Hepatocyte (in vitro differentiated cells): ENCODE results near the gene CUL5. TPM values are rescaled to one million over a fixed set of nuclear protein-coding genes. Genes with fewer than 3 reads are reported as not detected.

Experiments used
- DNase-seq: peaks from one replicate; pipeline ENCODE4 v3.0.0-alpha.2; 2016; ENCODE audit warnings: low spot score
- H2AFZ ChIP-seq: fragments of 200-600 bp; sonication (generic); 2 replicates; pipeline ENCODE4 v1.6.0; 2016; ENCODE audit warnings: antibody characterized with exemption, mild to moderate bottlenecking
- H3K27ac ChIP-seq: fragments of 200-600 bp; sonication (generic); 2 replicates; pipeline ENCODE4 v1.5.1; 2016; ENCODE audit warnings: mild to moderate bottlenecking
- H3K27me3 ChIP-seq: fragments of 200-600 bp; sonication (generic); 2 replicates; pipeline ENCODE4 v1.6.1; 2016
- H3K36me3 ChIP-seq: fragments of 200-600 bp; sonication (generic); replicated peaks from 2 replicates; pipeline ENCODE4 v1.5.1; 2016; ENCODE audit warnings: low read depth; ENCODE audit not compliant: insufficient read depth
- H3K4me1 ChIP-seq: fragments of 200-600 bp; sonication (generic); 2 replicates; pipeline ENCODE4 v1.5.1; 2016; ENCODE audit warnings: mild to moderate bottlenecking, moderate library complexity; ENCODE audit not compliant: insufficient read depth
- H3K4me2 ChIP-seq: fragments of 200-600 bp; sonication (generic); 2 replicates; pipeline ENCODE4 v1.6.0; 2016
- H3K4me3 ChIP-seq: fragments of 200-600 bp; sonication (generic); 2 replicates; pipeline ENCODE4 v1.5.1; 2016; ENCODE audit warnings: mild to moderate bottlenecking
- H3K79me2 ChIP-seq: fragments of 200-600 bp; sonication (generic); 2 replicates; pipeline ENCODE4 v1.6.0; 2017; ENCODE audit warnings: mild to moderate bottlenecking
- H3K9me2 ChIP-seq: fragments of 200-600 bp; sonication (generic); replicated peaks from 2 replicates; pipeline ENCODE4 v1.6.0; 2017; ENCODE audit warnings: mild to moderate bottlenecking; ENCODE audit not compliant: insufficient read depth
- H3K9me3 ChIP-seq: fragments of 200-600 bp; sonication (generic); 2 replicates; pipeline ENCODE4 v1.5.1; 2016; ENCODE audit warnings: low read depth, mild to moderate bottlenecking
- H4K20me1 ChIP-seq: fragments of 200-600 bp; sonication (generic); 2 replicates; pipeline ENCODE4 v1.6.0; 2016; ENCODE audit warnings: mild to moderate bottlenecking; ENCODE audit not compliant: insufficient read depth, poor library complexity, severe bottlenecking
- EZH2 ChIP-seq: fragments of 200-600 bp; sonication (generic); IDR thresholded peaks from 2 replicates; pipeline ENCODE4 v1.6.1; 2016; ENCODE audit warnings: antibody characterized with exemption, mild to moderate bottlenecking, borderline replicate concordance
- EZH2phosphoT487 ChIP-seq: fragments of 200-600 bp; sonication (generic); IDR thresholded peaks from one replicate; pipeline ENCODE4 v1.6.1; 2018; ENCODE audit warnings: antibody characterized with exemption, mild to moderate bottlenecking, low read depth, moderate library complexity; ENCODE audit not compliant: unreplicated experiment, severe bottlenecking
- WGBS: methylation state at CpG from one replicate; pipeline ENCODE4 v1.1.6; 2016; ENCODE audit warnings: low lambda C conversion rate; ENCODE audit errors: missing lambda C conversion rate; 5-methylcytosine and 5-hydroxymethylcytosine counted together
- polyA plus RNA-seq: library from polyadenylated mRNA; unstranded; fragments of >200 nt; fragmentation: Nextera tagmentation; extraction: Ambion mirVana; gene quantifications from 2 replicates; pipeline ENCODE4 v1.2.1, GENCODE V29; 2016
- total RNA-seq: library from RNA; depleted of rRNA; stranded (reverse); fragments of >200 nt; gene quantifications from 2 replicates; pipeline ENCODE4 v1.2.3, GENCODE V29; 2014
- TF ChIP-seq, protein P1 (sequence below): fragments of 200-600 bp; sonication (generic); IDR thresholded peaks from 2 replicates; pipeline ENCODE4 v1.5.1; 2016; ENCODE audit warnings: antibody characterized with exemption, mild to moderate bottlenecking; ENCODE audit not compliant: poor library complexity

The CUL5 gene
- total and polyA plus RNA-seq, 2 experiments from 2014 or later = 23.2 to 27.6 TPM

DNA sequence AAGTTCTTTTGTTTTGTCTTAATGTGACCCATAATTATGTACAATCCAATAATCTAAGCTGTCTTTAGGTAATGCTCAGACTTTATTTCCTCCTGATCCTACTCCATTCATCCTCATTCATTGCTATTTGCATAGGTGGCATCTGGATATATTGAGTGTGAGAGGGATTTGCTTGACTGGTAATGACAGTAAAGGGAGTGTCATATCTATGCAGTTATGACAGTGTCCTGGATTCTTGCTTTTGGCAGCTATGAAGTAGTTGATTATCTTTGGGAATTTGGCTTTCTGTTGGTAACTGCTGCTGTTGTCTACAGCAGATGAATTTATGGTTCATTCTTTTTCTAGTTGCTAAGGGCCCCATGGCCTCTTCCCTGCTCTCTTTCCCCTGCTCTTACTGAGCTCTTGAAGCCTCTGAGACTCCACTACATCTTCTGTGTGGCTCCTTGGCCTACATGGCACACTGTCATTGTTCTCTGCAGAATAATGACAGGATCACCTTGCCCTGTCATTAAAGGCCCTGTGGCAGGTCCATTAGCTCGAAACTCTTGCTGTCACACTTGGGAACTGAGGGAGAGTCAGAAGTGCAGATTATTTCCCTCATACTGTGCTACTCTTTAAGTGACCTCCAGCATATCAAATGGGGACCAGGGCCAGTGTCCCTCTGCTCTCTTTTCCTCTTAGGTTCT is 92.5 kb downstream of the CUL5 start:
- Histone ChIP-seq H3K79me2 (no peaks in the 10 kb centered on the region), H3K36me3 (no peaks in the 10 kb centered on the region), H3K9me3 (no peaks in the 10 kb centered on the region), H3K27ac (no peak overlapping the region), H3K9me2 (no peaks in the 10 kb centered on the region), H3K4me3 (no peak overlapping the region), H3K4me2 (no peak overlapping the region), H3K4me1 (no peaks in the 10 kb centered on the region), H3K27me3 (no peaks in the 10 kb centered on the region), H2AFZ (no peak overlapping the region), H4K20me1 (peaks cover 3% of the 10 kb centered on the region)
- 95% methylated on average over 1 of the region's 1 CpG for WGBS
- no peak for DNase-seq
- TF ChIP-seq EZH2phosphoT487 (no peak), EZH2 (no peak)
- TF ChIP-seq, protein P1, sequence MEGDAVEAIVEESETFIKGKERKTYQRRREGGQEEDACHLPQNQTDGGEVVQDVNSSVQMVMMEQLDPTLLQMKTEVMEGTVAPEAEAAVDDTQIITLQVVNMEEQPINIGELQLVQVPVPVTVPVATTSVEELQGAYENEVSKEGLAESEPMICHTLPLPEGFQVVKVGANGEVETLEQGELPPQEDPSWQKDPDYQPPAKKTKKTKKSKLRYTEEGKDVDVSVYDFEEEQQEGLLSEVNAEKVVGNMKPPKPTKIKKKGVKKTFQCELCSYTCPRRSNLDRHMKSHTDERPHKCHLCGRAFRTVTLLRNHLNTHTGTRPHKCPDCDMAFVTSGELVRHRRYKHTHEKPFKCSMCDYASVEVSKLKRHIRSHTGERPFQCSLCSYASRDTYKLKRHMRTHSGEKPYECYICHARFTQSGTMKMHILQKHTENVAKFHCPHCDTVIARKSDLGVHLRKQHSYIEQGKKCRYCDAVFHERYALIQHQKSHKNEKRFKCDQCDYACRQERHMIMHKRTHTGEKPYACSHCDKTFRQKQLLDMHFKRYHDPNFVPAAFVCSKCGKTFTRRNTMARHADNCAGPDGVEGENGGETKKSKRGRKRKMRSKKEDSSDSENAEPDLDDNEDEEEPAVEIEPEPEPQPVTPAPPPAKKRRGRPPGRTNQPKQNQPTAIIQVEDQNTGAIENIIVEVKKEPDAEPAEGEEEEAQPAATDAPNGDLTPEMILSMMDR = no peak

DNA sequence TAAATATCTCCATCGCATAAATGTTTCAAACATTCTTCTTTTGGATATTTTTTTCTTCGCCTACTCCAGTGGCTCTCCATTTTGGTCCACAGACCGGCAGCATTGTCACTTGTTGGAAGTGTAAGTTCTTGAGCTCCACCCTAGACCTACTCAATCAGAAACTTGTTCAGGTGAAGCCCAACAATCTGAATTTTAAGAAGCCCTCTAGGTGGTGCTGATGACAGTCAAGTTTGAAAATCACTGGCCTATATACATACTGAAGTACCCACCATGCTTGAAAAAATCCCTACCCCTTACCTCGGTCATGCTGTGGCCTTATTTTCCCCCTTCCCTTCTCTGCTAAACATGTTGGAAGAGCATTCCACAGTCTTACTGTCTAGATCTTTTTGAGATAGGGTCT is 102.4 kb downstream of the CUL5 start:
- Histone ChIP-seq H4K20me1 (no peaks in the 10 kb centered on the region), H3K4me1 (no peaks in the 10 kb centered on the region), H3K9me3 (no peaks in the 10 kb centered on the region), H2AFZ (no peak overlapping the region), H3K9me2 (no peaks in the 10 kb centered on the region), H3K27ac (no peak overlapping the region), H3K36me3 (no peaks in the 10 kb centered on the region), H3K79me2 (no peaks in the 10 kb centered on the region), H3K27me3 (no peaks in the 10 kb centered on the region), H3K4me3 (no peak overlapping the region), H3K4me2 (no peak overlapping the region)
- no peak for DNase-seq
- TF ChIP-seq EZH2 (no peak), EZH2phosphoT487 (no peak)
- TF ChIP-seq, protein P1 = no peak
- WGBS = 96% methylated on average over 4 of the region's 4 CpGs

DNA sequence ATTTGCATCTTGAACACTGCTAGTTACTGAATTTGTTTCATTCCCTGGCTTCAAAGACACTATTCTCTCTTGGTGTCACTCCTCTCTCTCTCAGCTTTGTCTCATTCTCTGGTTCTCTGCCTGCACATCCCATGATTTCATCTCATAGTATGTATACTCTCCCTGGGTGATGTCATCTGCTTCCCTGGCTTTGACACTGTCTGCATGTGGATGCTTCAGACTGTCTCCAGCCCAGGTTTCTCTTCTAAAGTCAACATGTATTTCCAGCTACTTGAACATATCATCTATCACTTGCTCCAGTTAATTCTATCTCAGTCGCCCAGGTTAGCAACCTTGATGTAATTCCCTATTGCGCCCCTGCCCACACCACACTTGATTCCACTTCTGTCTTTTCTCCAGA is 103.4 kb downstream of the CUL5 start:
- no peak overlapping the region for H2AFZ ChIP-seq
- H3K36me3 ChIP-seq = no peaks in the 10 kb centered on the region
- no peaks in the 10 kb centered on the region for H4K20me1 ChIP-seq
- TF ChIP-seq EZH2phosphoT487 = no peak
- TF ChIP-seq EZH2 = no peak
- TF ChIP-seq, protein P1 = no peak
- H3K4me1 ChIP-seq = no peaks in the 10 kb centered on the region
- H3K79me2 ChIP-seq = no peaks in the 10 kb centered on the region
- H3K4me2 ChIP-seq = no peak overlapping the region
- no peaks in the 10 kb centered on the region for H3K9me2 ChIP-seq
- DNase-seq = no peak
- H3K4me3 ChIP-seq = no peak overlapping the region
- WGBS = 100% methylated on average over 2 of the region's 2 CpGs
- H3K27ac ChIP-seq = no peak overlapping the region
- no peaks in the 10 kb centered on the region for H3K9me3 ChIP-seq
- H3K27me3 ChIP-seq = no peaks in the 10 kb centered on the region
